Measurements from ENCODE around the gene ADAM12.

GRCh38 chr10:126181626-126182025 lies 206.7 kb downstream of the ADAM12 start:
- TF ChIP-seq CTCF (IDR thresholded peaks at IDR 0.05 in 8 of 11, conservative IDR thresholded peaks at IDR 0.05 in 3 of 11) = no peak
- TF ChIP-seq POLR2AphosphoS5 (IDR thresholded peaks at IDR 0.05) = no peak
- no peak for TF ChIP-seq POLR2A (IDR thresholded peaks at IDR 0.05)

All from spleen (tissue), 7 donors.